SW 1271 (cell line): ENCODE measurements around the gene ATP2B3.

ENCODE experiments used
- DNase-seq, 2 experiments: peaks; one replicate each; lab custom pipeline; 2025; lab: John Stamatoyannopoulos, UW

Gene ATP2B3

GRCh38 chrX:153509592-153509991, 7.8 kb upstream of the ATP2B3 start:
- DNase-seq = no peak

GRCh38 chrX:153510383-153510782, 7.1 kb upstream of the ATP2B3 start:
- no peak for DNase-seq

GRCh38 chrX:153511784-153512500, 5.5 kb upstream of the ATP2B3 start:
- no peak for DNase-seq

GRCh38 chrX:153512501-153512893, 4.9 kb upstream of the ATP2B3 start:
- no peak for DNase-seq

- DNase-seq = no peak
These were observed 4.2 kb upstream of the ATP2B3 start for GRCh38 chrX:153513265-153513664.

GRCh38 chrX:153514259-153514658, 3.2 kb upstream of the ATP2B3 start:
- no peak for DNase-seq

- DNase-seq = no peak
These were observed 2.0 kb upstream of the ATP2B3 start for GRCh38 chrX:153515435-153515834.

- DNase-seq = no peak
These were observed 1.4 kb upstream of the ATP2B3 start for GRCh38 chrX:153516073-153516472.

GRCh38 chrX:153517946-153518834, 748 bp downstream of the ATP2B3 start:
- no peak for DNase-seq

GRCh38 chrX:153519569-153520286, 2.3 kb downstream of the ATP2B3 start:
- no peak for DNase-seq

GRCh38 chrX:153520287-153520917, 3.0 kb downstream of the ATP2B3 start:
- no peak for DNase-seq

GRCh38 chrX:153521034-153521433, 3.6 kb downstream of the ATP2B3 start:
- DNase-seq = no peak

- no peak for DNase-seq
These were observed 4.8 kb downstream of the ATP2B3 start for GRCh38 chrX:153522259-153522658.

GRCh38 chrX:153523269-153523668, 5.8 kb downstream of the ATP2B3 start:
- DNase-seq = no peak

GRCh38 chrX:153524234-153524633, 6.8 kb downstream of the ATP2B3 start:
- no peak for DNase-seq

- DNase-seq = no peak
These were observed 8.0 kb downstream of the ATP2B3 start for GRCh38 chrX:153525451-153525850.

GRCh38 chrX:153526042-153526441, 8.6 kb downstream of the ATP2B3 start:
- no peak for DNase-seq

- no peak for DNase-seq
These were observed 9.4 kb downstream of the ATP2B3 start for GRCh38 chrX:153526801-153527200.

GRCh38 chrX:153527208-153527607, 9.8 kb downstream of the ATP2B3 start:
- no peak for DNase-seq

GRCh38 chrX:153530411-153531129, 13.1 kb downstream of the ATP2B3 start:
- no peak for DNase-seq

GRCh38 chrX:153533091-153533490, 15.6 kb downstream of the ATP2B3 start:
- no peak for DNase-seq
